SH-SY5Y (cell line): Measurements from ENCODE around the gene SPX.

Source experiments
- GATA2 ChIP-seq: IDR thresholded peaks from 2 replicates; pipeline ENCODE4 v1.6.1; 2011; ENCODE audit warnings: mild to moderate bottlenecking, low read depth, low read length
- GATA3 ChIP-seq: IDR thresholded peaks from 2 replicates; pipeline ENCODE4 v1.6.1; 2011; ENCODE audit warnings: low read depth, mild to moderate bottlenecking, low read length, moderate library complexity

The SPX gene, protein sequence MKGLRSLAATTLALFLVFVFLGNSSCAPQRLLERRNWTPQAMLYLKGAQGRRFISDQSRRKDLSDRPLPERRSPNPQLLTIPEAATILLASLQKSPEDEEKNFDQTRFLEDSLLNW

DNA sequence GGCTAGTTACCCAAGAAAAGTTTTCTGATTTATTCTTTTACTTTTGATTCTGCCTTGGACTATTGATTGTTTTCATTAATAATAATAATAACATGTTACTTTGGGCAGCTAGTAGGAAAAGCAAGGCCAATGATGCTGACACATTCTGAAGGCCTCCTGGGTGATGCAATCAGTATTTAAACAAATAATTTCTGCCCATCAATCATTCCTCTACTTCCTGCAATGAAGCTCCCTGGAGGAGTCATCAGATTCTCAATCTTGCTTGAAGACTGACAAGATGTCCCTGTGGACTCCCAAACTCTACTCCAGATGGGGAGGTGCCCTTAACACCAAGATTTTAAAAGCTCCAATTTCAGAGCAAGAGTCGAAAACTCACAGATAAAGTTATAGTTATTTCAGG lies at the start of gene SPX:
TSS of gene SPX (plus strand) at position 244 of the 400 bp plus-strand sequence. CDS start 177 bp downstream, outside the sequence.
- no peak for TF ChIP-seq GATA3
- TF ChIP-seq GATA2 = no peak

DNA sequence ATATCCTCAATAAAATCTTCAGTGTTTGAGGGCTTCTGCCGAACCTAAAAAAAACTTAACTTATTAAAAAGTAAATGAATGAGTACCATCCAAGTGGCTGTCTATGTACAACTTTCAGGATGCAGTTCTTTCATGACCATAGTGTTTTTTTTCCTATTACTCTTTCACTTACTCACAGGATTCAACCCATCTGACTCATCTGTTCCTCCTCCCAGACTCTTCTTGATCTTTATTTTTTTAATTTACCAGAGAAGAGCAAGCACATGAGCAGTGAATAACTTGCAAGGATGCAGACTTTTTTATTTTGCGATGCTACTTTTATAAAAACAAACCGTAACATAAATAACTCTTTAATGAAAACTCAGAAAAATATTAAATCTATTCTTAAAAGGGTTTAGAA lies 49.1 kb upstream of the SPX start:
- no peak for TF ChIP-seq GATA2
- no peak for TF ChIP-seq GATA3

DNA sequence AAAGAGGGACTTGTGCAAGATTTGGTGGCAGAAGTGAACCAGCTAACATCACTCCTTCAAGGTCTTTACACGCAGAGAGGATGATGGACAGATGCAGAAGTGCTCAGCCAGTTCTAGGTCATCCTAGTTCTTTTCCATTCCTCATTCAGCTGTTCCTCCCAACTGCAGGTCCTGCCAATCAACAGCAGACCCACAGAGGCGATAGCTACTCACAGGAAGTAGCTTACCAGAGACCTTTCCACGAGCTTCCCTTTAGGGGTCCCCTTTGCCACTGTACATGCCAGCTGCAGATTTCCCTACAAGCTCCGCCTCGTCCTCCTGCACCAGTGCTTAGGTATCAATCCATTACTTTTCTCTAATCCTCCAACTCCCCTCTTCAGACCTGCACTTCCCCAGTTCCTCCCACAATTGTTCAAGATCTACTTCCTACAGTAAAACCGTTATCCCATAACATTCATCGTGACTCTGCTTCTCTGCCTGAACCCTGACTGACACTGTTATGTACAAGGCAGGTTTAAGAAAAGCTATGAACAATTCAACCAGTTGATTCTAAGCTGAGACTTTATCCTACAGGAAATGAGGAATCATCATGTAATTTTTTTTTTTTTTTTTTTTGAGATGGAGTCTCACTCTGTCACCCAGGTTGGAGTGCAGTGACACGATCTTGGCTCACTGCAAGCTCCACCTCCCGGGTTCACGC lies 47.2 kb upstream of the SPX start:
- TF ChIP-seq GATA3 = no peak
- TF ChIP-seq GATA2 = no peak

DNA sequence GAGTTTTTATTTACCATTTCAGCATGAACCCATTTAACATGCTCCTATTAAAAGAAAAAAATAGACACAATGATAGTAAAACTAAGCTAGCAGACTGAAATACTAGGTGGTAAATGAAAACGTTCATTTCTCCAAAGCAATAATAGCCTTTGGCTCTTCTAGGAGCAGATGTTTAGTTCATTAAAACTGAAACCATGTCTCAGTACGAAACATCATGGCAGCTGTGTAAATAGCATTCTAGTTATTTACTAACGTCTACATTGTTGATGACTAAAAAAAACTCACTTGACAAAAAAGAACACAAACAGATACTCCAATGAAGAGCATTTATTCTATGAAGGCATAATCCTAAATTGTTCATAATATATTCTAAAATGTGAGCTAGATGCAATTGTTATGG lies 42.6 kb upstream of the SPX start:
- TF ChIP-seq GATA3 (no peak), GATA2 (no peak)

DNA sequence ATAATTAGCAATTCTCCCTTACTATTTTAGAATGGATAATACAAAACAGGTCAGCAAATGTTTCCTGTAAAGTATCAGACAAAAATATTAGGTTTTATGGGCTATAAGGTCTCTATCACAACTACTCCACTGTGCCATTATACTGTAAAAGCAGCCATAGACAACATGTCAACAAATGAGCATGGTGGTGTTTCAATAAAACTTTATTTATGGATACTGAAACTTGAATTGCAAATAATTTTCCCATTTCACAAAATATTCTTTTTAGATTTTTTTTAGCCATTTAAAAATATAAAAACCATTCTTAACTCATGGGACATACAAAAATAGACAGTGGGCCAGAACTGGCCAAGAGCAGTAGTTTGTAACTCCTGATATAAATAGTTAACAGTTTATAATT lies 40.1 kb upstream of the SPX start:
- no peak for TF ChIP-seq GATA2
- no peak for TF ChIP-seq GATA3

DNA sequence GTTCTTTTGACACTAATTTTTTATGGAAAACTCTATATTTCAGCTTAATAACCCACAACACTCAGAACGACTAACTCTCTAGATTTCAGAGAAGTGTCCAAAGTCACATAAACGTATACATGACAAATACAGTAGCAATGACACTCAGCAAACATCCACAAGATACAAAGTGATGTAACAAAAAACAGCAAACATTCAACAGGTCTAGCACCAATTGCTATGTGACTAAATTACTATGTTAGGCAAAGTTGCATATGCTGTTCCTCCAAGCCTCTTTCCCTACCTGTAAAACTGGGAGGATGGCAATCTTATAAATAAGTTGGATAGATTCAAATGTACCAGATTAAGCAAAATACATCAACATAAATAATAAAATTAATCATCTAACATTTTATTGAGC lies 26.3 kb upstream of the SPX start:
- TF ChIP-seq GATA3 = no peak
- TF ChIP-seq GATA2 = no peak

DNA sequence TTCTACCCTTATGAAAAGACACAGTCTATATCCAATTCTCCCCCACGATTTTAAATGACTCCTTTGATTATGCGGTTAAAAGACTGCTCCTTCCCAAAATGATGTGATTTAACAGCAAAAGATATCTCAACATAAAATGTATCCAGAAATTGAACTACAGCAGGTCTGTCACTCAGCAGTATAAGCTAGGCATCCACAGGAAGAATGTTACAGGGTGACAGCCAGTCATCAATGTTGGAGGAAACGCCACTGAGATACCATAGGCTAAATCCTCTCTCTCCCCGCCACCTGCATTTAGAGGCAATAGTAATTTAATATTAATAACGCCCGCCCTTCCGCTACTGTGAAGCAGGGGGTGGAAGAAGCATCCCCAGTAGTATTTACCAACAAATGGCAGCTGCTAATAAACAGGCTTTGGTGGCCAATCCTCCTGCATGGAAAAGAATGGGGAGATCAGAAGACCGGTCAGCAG lies 25.3 kb upstream of the SPX start:
- TF ChIP-seq GATA2 (no peak), GATA3 (no peak)

DNA sequence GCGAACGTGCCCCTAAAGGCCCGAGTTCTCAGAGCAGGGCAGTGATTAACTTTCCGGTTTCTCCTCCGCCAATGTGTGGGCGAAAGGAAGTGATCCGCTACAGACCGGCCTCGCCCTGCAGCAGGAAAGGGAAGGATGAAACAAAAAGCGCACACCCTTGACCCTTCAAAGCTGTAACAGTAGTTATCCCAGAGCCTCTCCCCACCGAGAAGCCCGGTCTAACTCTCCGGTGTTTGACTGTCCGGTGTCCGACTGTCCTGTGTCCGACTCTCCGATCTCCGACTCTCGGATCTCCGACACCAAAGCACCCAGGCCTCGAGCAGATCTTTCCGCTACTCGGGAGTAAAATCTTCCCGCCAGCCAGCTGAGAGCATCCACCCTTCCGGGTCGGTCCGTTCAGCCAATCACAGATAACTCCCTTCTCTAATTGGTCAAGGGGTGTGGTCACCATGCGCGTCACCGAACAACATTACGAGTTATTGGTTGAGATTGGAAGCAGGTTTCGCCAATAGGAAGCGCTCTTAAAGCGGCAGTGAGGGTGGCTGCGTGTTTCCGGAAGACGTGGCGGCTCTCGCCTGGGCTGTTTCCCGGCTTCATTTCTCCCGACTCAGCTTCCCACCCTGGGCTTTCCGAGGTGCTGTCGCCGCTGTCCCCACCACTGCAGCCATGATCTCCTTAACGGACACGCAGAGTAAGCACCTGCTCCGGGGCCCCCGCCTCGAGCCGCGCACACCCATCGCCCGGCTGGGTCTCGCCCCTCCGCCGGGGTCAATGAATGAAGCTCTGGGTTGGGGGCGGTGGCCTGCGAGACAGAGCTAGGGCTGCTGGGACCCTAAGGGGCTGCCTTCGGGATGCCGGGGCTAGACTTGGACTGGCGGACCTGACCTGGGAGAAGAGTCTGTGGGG lies 24.6 kb upstream of the SPX start, which contains the start of the genes GOLT1B and RECQL:
TSS of gene GOLT1B (plus strand) at position 532 of the 906 bp plus-strand sequence. CDS start at position 667, 135 bp downstream.
TSS of gene RECQL (minus strand) at position 378 of the 906 bp plus-strand sequence. CDS start 2,065 bp downstream, outside the sequence.
- no peak for TF ChIP-seq GATA3
- no peak for TF ChIP-seq GATA2

DNA sequence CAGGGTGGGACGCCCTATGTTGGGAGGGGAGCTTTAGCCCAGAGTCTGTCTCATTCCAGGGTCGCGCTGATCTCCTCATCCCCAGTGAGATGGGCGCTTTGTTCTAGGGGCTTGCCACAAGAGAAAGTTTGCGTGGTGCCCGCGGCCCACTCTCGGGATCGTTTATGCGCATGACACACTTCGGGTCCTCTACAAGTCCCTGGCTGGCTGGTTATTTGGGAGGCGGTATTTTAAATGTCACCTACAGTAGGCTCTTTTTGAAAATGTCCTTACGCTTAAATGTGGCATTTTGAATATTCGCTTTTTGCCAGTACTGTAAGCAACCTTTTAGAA lies 24.0 kb upstream of the SPX start:
- TF ChIP-seq GATA3 (no peak), GATA2 (no peak)

DNA sequence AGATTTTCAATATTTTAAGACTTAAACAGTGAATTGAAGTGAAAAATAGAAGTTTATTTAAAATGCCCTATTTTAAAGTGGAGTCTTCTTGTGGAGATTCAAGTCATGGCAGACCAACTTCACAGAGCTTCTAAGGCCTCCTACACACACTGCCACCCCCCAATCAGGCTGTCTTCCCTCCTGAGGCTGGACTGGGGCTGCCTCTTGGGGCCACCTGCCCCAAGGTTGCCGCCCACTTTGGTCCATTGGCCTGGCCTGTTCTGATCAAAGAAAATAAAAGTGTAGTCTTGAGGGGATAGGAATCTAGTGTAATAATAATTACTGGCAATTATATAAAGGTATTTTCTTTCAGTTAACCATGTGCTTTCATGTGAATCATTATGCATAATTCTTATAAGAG lies 23.2 kb upstream of the SPX start:
- TF ChIP-seq GATA3 (no peak), GATA2 (no peak)

DNA sequence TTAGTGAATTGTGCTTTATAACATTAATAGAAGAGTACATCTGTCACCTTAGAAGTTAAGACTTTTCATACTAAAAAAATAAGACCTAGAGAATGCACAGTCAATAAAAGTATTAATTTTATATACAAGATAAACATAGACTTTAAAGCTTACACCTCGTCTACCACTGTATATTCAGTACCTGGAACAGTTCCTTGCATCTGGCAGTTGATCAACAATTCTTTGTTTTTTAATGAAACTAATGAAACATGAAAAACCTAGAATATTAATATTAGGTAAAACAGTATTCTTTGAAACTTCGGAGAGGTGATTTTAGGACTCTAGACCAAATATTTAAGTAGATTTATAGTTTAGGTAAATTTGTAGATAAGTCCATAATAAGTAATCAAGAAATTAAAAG lies 20.2 kb upstream of the SPX start:
- TF ChIP-seq GATA3 (no peak), GATA2 (no peak)

DNA sequence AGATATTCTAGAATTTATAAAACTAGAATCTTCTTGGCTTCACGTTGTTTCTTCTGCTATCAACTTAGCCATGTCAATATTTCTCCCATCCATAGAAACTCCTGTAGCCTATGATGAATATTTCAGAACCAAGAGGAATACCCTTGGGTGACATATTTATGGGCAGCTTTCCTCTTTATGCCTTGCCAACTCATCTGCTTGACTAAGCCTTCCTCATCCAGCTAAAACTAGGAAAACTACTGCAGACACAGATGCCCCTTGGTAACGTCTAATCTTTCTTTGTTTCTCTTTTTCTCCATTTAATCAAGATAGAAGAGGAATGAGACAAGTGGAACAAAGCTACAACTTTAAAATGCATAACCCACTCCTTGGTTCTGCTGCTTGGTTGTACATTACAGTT lies 18.2 kb upstream of the SPX start:
- TF ChIP-seq GATA2 (no peak), GATA3 (no peak)

DNA sequence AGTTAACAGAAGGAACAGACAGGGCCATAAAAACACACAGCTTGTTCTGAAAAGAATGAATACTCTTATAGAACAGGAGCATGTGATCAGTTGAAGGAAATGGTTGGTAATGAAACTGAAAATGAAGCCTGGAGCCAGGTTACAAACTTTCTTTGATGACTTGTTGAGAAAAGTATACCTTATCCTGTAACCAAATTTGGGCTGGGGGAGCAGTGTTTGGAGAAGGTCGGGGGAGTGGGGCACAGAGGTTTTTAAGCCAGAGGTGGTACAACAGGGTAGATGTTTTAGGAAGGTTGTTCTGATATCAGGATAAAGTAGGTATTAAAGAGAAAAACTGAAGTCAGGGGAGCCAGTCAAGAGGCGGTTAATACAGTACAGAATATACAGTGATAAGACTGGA lies 16.3 kb upstream of the SPX start:
- TF ChIP-seq GATA3 = no peak

DNA sequence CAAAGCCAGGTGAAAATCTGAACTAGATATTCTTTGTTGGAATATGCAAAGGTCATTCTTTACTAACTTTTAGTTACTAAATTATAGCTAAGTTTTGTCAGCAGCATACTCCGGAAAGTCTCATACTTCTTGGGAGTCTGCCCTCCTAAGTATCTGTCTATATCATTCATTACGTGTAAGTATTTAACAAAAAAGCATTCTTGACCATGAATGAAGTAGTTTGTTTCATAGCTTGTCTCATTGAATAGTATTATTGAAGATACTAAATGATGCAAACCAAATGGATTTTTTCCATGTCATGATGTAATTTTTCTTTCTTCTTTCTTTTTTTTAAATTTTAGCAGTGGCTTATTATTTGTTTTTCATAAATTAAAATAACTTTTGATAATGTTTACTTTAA lies 9.8 kb upstream of the SPX start:
- no peak for TF ChIP-seq GATA2

DNA sequence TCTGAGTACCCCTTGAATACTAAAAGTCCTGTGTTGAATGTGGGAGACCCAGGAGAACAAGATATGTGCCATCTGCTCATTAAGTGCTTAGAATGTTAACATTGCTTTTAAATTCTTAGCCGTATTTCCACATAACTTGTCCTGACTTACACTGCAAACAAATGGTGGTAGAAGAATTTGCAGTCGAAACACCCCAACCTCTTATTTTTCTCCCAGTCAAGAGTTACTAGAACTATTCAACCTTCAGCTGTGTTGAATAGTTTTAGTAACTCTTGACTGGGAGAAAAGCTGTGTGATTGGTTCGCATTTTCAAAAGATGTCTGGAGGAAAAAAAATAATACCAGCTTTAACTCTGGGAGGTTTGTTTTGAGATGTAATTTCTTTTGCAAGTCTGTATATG lies 7.6 kb upstream of the SPX start:
- TF ChIP-seq GATA2 = no peak
- TF ChIP-seq GATA3 = no peak

DNA sequence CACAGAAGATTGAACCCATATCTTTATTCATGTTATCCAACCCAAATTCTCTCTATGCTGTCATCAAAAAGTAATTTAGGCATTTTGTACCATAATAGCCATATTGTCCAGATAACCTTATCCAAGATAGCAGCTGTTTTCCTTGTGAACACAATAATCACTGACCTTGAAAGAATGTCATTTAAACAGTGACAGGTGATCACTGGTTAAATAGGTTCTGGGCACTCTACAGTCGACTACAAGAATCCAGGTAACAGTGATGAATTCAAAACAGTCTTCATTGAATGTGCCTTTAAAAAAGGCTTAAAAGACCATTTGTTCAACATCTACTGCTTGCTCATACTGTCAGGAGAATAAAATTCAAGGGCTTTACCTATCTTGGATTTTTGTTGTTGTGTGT lies 4.6 kb upstream of the SPX start:
- TF ChIP-seq GATA3 (no peak), GATA2 (no peak)
